HK-2 (cell line): ENCODE data around the gene CMSS1.

ENCODE experiments used
- DNase-seq: peaks from one replicate; pipeline ENCODE4 v3.0.0-alpha.2; 2018; ENCODE audit not compliant: unreplicated experiment

The CMSS1 gene

DNA sequence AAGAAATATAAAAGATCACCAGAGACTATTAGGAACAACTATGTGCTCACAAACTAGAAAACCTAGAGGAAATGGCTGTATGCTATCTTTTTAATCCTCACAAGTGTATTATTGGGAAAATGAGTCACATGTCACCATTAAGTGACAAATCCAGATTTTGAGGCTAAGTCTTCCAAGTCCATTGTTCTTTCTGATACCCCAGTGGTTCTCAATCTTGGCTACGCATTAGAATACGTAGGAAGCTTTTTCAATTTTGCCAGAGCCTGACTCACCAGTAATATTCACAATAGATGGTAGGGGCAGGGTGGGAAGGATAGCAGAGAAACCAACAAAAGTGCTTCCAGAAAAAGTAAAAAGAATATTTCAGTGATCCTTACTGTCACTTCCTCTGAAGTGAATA is 179.6 kb downstream of the CMSS1 start:
- no peak for DNase-seq

DNA sequence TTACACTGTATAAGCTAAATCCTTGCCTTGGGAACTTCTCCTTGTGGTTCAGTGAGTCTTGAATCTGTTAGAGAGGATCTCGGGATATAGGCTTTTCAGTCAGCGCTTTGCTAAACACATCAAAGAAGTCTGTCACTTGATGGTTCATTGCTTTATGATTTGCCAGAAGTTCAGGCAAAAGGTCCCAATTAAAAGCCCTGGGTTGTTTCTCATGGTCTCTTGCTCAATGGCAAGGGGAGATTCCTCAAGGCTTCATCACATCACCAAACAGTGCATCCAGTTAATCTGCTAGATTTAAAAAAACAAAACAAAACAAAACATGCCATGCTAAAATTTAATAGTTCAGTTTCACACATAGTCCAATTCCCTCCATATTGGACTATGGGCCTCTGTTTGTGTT is 181.9 kb downstream of the CMSS1 start:
- DNase-seq, result no peak

DNA sequence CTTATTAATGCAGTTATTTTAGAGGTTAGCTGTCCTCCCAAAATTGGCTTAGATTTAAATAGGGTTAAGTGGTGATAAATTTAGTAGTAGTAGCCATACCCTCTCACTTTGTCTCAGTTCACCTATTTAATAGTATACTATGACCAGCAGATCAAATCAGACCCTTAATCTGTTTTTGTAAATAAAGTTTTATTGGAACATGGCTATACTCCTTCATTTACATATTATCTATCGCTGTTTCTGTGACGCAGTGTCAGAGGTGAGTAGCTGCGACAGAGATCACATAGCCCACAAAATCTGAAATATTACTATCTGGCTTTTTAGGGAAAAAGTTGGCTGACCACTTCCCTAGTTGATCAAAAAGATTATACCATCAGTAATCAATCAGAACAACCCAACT is 183.4 kb downstream of the CMSS1 start:
- no peak for DNase-seq

DNA sequence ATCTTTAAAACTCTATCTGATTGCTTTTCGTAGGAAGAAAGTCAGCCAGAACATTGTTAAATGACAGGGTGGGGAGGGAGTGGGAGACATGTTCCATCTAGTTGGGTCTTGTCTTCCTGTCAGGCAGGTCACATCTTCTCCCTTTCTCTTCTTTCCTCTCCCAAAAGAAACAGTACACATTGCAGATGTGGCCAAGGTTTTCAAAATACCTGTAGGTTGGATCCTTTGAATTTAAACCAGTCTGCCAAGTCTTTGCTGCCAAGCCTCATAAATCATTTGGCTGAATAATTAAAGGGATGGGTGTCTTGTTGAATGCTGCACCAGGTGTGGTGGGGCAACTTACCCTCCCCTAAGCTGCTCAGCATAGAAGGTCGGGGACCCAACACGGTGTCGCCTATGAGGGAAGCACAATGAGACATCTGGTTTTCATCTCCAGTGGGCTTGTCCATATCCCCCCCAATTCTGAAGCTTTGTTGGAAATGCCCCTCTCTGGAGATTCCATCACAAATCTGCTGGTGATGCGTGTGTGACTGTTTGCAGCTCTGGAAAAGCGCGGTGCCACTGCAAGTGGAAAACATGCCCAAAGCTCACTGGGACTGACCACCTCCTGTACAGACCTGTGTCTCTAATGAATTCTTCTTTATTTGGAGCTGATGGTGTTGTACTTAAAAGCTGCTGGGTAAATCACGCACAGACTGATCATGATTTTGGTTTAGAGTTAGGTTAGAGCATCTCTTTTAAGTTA is 184.0 kb downstream of the CMSS1 start:
- DNase-seq, result no peak

DNA sequence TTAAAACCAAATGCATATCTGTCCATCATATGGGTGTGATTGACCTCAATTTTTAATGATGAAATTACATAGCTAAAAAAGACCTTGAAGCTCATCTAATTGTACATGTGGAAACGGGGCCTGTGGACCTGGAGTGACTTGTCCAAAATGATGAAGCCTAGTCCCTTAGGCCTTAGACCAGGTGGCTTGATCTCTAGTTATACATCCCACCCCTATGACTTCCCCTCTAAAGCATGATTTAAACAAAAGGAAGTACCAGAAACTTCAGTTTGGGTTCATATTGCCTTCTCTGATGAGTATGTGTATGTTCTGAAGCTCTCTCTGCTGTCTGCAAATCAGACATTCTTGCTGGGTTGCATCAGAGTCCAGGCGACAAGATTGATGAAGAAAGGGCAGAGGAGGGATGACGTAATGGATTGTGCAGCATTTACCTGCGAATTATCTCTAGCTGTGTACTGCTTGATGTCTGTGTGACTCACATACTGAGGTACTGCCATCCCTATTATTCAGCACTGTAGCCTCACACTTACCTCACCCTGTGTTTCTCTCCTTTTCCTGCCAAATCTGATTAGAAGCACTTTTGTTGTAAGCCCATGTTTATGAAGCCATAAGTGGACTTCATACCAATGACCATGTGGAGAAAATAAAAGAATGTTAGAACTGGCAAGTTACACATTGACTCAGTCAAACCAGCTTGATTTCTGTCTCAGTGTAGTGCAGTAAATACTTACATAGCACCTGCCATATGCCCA is 185.1 kb downstream of the CMSS1 start:
- DNase-seq, result peak; percentile 69

DNA sequence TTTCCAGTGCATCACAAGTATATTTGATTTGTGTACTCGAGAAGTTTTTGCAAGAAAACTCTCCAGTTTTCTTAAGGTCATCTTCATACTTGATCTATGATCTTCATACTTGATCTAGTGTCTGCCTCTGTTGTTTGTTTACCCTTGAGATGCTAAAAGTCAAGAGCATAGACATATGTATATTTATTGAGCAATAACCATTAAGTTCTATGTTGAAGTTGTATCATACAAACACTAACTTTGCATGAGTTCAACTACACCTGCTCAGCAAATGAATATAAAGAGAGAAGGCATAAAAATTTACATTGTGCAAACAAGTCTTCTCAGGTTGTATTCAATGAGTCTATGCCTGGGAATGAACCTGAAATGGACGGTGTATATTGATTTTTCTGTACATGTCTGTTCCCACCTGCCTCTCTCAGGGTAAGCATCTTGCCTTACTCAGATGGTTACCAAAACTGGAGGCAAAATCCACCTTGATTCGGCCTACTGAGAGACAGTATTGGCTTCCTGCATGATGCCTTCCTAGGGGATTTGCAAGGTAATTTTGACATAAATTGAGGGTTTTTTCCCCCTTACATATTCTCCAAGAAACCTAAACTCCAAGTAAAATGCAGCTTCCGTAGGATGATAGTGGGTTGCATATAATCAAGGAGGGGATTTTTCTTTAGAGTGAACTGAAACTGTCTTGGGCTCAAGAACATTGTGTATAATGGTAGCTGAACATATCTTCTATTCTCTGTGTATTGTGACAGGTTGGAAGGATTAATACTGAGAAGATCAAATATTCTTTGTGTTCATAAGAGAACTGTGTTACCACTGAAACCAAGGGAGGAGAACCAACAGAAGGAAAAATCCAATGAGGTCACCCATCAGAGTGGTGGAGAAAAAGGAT is 186.2 kb downstream of the CMSS1 start:
- no peak for DNase-seq

DNA sequence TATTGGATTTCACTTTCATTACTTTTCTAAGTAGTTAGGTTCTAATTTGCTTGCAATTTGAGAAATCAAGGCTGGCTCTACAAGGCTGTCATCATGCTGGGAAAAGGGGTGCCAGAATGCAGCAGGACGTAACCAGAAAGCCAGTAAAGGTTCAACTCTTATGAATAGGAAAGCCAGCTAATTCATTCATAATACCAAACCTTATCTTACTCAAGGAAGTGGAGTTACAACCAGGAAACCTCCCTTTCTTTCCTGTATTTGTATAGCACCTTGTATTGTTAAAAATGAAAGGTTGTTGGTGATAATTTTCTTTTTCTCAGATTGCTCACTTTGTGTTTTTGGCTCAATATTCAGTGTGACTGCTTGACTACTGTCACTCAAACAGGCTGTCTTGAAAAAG is 187.3 kb downstream of the CMSS1 start:
- no peak for DNase-seq

DNA sequence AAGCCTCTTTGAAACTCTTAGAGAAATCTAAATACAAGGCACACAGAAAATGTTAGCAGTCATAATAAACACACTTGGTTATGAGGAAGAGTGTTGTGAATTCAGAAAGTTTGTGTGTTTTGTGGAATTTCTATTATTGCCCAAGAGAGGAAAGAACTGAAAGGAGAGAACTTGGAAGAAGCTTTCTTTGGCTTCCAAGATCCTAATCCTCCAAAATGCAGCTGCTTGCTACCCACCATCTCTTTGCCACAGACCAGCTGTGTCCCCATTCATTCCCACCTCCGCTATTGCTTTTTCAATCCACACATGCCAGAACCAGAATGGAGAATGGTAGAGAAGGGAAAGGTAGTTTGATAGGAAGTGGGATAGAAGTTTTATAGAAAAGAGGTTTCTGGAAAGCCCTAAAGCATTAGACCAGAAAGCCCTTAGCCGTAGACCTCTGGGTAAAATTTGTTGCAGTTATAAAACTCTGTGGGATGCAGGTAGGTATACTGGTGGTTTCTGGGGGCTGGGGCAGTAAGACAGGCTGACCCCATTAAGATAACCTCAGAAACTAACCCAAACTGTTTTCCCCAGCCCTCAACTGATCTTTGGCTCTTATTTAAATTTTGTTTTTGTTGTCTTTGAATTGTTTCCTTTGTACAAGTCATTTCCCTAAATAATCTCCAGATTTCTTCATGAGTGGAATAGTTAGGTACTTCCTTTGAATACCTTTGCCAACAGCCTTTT is 188.2 kb downstream of the CMSS1 start:
- no peak for DNase-seq

DNA sequence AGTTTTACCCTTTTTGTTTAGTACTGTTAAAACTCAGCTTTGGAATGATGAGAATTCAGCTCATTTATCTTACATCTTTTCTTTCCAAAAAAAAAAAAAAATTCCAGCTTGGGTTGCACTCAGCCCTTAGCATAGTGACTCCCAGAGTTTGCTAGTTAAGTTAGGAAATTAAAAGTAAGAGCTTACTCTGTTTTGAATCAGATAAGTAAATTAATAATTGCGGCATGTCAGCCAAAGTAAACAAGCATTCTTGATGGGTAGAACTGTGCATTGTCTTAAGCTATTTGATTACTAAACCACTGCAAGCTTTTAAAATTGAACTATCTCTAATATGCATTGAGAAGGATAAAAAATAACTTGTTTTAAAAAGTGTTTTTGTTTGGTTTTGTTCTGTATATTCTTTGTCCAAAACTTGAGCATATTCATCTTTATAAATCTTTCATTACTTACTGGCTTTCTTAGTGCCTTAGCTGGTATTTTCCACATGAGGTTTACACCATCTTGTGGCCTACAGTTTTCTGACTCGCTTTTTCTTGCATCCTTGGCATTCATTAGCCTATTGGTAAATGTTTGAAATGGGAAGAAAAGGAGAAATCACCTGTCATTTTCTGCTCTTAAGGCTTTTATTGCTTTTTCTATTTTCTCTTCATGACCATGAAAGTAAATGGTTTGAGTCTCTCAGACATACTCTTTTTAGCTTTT is 189.1 kb downstream of the CMSS1 start:
- no peak for DNase-seq

DNA sequence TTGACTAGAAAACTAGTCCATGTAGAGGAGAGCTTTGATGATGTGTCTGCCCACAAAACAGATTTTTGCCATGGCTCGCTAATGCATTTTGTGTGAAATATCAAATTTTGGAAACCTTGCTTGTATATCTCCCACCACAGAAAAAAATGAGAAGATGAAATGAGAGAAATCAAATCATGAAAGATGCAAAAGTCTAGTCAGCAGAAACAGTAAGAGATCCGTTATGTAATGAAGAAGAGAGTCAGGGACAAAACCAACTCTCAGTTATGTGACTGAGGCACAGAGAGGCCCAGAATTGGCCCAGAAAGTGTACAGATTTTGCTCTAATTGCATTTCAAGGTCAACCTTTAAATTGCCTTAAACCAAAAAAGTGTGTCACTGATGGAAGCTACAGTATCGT is 189.7 kb downstream of the CMSS1 start:
- no peak for DNase-seq

DNA sequence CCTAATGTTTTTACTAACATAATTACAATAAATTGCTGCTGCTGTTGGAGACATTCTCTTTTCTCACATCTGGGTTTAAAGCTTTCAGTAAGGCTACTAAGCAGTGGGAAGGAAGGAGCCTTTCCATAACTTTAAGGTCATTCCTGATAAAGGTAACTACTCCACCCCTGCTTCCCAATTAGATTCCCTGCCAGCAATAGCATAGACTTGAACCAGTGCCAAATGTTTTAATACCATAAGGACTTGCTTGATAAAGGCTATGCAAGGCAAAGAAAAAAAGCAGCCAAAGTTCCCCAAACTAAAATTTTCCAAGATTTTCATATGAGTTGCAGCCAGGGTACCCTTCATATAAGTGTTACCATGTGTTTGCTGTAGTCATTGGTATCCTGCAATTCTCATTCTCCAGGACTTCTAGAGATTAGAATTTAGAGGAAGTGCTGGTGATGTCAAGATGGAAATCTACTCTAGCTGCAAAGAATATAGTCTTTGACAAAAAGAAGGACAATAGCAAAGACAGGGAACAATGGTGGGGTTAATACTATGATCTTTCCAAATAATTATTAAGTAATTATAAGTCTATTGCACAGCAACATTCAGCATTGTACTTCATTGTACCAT is 190.5 kb downstream of the CMSS1 start:
- DNase-seq, result no peak

DNA sequence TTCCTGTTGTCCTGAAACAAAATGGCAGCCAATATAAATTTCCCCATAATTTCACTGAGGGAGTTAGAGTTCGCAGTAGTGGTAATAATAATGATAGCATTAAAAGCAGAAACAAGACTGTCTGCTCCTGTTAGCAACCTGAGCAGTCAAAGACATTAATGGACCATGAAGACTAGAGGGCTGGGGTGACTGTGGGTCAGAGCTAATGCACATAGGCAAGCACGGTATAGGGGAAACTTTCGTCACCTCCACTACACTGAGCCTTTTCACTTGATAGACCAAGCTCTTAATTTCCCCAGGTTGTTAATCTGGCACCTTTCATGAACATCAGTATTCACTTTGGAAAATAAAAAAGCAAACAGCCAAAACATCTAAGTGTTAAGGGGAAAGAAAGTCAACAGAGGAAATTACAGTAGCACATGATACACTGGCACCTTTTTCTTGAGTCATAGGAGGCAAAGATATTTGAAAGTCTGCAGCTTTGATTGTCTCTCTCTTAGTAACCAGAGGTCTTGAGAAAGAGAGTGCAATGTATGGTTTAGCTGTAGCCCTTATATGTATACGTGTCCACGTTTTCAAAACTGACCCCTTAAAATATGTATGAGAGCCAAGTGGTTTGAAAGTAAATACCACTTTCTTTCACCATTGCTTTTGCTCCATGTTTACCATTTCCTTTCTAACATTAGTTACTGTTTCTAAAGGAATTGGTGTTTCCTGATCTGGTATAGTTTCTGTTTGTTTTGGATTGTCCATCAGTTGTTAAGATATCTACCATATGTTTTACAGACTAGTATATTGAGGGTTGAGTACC is 191.8 kb downstream of the CMSS1 start:
- no peak for DNase-seq

DNA sequence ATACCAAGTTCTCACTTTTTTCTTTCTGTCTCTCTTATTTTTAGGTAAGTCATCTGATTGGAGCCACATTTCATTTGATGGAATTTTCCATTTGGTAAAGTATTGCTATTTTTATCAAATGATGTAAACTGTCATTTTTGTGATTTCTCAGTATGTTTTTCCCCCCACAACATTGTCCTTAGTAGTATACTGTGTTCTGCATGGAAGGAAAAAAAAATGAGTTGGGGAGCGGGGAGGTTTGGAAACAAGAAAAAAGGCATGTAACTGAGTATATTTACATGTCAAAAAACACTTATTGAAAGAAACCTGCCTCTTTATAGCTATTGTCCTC is 192.4 kb downstream of the CMSS1 start:
- DNase-seq, result no peak

DNA sequence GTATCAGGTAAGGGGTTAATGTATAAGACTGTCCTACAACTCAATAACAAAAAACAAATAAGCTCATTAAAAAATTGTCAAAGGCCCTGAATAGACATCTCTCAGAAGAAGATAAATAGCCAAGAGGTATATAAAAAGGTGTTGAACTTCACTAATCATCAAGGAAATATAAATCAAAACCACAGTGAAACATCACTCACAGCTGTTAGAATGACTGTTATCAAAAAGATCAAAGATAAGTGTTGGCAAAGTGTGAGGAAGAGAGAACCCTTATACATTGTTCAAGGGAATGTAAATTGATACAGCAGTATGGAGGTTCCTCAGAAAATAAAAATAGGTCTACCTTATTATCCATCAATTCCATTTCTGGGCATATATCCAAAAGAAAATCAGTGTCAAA is 201.1 kb downstream of the CMSS1 start:
- no peak for DNase-seq

DNA sequence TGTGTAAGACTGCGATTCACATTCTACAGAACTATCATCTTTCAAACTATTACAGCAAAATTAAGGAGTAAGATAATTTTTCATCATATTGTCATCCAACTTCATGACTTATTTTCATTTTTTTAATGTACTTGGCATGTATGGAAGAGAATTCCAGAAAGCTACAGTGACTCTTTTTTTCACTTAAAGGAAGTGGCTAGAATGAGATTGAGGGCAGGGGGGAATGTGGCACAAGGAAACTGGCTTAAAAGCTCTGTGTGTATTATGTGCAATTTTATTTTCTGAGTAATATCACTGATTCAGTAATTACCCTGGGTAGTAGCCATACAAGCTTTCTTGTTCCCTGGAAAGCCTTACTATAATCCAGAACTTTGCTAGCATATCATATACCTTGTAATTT is 202.1 kb downstream of the CMSS1 start:
- DNase-seq, result no peak

DNA sequence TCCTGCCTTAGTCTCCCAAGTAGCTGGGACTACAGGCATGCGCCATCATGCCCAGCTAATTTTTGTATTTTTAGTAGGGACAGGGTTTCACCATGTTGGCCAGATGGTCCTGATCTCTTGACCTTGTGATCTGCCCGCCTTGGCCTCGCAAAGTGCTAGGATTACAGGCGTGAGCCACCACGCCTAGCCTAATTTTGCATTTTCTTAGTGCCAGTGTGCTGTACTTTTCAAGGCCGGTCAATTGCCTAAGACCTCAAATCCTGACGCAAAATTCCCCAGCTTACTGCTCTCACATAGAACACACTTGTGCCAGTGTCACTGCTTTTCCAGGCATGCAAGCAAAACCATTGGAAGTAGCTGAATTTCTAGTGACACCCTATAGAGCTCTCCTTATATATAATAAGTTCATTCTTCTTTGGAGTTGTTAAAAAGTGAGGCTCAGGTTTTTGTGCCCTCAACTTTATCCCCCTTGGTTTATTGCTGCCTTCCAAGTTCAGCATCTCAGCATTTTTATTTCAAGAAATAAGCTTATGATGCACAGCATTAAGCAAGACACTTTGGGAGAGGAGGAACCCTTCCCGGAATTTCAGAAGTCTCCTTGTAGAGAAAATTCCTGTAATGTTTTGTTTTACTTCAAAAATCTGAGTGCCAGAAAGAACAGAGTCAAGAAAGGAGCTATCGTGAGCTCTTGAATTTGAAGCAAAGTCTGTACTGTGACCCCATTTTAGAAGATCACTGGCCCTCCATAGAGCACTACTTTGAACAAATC is 203.4 kb downstream of the CMSS1 start:
- DNase-seq, result no peak

DNA sequence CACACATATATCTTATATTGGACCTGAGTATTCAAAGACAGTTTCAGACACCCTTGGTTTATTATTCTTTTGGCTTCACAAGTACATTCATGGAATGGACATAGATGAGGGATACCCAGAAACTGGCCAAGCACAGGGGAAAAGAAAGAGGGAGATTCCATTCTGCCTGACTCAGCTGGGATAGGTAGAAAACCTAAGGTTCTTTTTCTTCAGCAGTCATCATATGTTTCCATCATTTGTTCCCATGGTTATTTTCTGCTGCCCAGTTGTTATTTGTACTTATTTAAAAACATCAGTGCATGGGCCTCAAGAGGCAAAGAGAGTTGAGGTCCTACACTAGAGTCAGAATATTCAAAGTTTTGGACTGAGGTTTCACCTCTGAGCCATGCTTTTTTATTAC is 204.8 kb downstream of the CMSS1 start:
- DNase-seq, result no peak

DNA sequence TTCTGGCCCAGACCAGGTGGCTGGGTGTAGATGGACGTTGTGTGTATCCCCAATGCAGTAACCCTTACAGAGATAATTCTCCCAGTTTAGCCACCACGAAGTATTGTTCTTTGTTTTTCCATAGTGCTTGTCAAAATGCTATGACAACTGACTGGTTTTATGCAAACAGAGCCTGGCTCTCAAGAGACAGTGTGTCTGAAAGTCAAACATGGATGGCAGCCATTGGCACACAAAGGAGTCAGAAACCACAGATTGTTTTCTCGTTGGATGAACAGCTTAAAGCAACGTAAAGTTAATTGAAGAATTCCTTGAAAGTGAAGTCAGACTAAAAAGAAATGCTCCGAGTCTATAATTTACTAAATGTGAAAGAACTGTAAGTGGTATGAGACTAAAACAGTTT is 205.5 kb downstream of the CMSS1 start:
- peak; percentile 49 for DNase-seq

DNA sequence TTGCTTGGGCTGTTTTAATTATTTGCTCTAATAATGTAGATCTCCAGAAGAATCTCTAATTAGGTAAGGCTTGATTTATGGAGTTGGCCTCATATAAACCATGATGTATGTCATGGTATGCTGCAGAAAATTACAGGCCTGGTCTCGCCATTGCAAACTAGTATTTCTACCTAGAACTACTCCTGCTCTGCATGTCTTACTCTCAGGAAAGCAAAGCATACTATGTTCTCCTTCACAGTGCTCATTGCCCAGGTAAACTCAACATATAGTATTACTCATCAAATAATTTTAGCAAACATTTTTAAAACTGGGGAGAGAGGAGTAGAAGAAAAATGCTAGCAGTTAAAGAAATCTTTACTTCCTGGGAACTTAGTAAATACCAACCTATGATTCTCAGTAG is 205.9 kb downstream of the CMSS1 start:
- DNase-seq, result no peak
